Natural killer cell (primary cell): ENCODE data around the gene NHLRC4. TPM values are rescaled to one million over a fixed set of nuclear protein-coding genes. Genes with fewer than 3 reads are reported as not detected.
A peak's percentile ranks its signal among the peaks of the same experiment; 100 is the strongest.

Experiments used
- ATAC-seq, 3 donors: fragments of 150-1000 bp in 2 of 3; fragments of 200-7000 bp in 1 of 3; cut with Tn5 transposase; 1 replicate in 1 of 3; 2 replicates in 2 of 3; pipeline ENCODE4 v1.10.0; 2021; ENCODE audit warnings: mild to moderate bottlenecking in 2 of 3, moderate library complexity in 2 of 3
- DNase-seq, 2 donors: peaks; one replicate each; pipeline versions ENCODE4 v3.0.0 to v3.0.0-alpha.2; 2013 to 2021; ENCODE audit warnings: mixed read lengths in 1 of 2
- H3K27ac ChIP-seq: one replicate; pipeline ENCODE4 v1.5.1; 2013; ENCODE audit warnings: mild to moderate bottlenecking, low read length
- H3K27me3 ChIP-seq: one replicate; pipeline ENCODE4 v1.6.1; 2013; ENCODE audit warnings: low read length; ENCODE audit not compliant: control insufficient read depth, insufficient read depth
- H3K36me3 ChIP-seq: one replicate; pipeline ENCODE4 v1.6.1; 2013; ENCODE audit warnings: low read length; ENCODE audit not compliant: control insufficient read depth, insufficient read depth
- H3K4me1 ChIP-seq: one replicate; pipeline ENCODE4 v1.6.1; 2013; ENCODE audit warnings: low read length; ENCODE audit not compliant: control insufficient read depth, insufficient read depth
- H3K4me3 ChIP-seq: one replicate; pipeline ENCODE4 v1.5.1; 2013; ENCODE audit warnings: low read length
- H3K9me3 ChIP-seq: one replicate; pipeline ENCODE4 v1.6.1; 2013; ENCODE audit warnings: low read length; ENCODE audit not compliant: control insufficient read depth, insufficient read depth
- H3K27ac Mint-ChIP-seq, 2 donors: one replicate each; pipeline ENCODE4 v1.8.0; 2022; ENCODE audit warnings: mild to moderate bottlenecking in 2 of 2, mixed read lengths in 2 of 2, moderate library complexity in 1 of 2
- H3K27me3 Mint-ChIP-seq, 2 donors: one replicate each; pipeline ENCODE4 v1.8.0; 2022; ENCODE audit warnings: low read depth in 2 of 2, mixed read lengths in 2 of 2
- H3K36me3 Mint-ChIP-seq: one replicate; pipeline ENCODE4 v1.8.0; 2022; ENCODE audit warnings: mixed read lengths
- H3K4me1 Mint-ChIP-seq, 2 donors: one replicate each; pipeline ENCODE4 v1.8.0; 2022; ENCODE audit warnings: mixed read lengths in 2 of 2
- H3K4me3 Mint-ChIP-seq: one replicate; pipeline ENCODE4 v1.8.0; 2022; ENCODE audit warnings: mild to moderate bottlenecking, moderate library complexity, mixed read lengths
- H3K9me3 Mint-ChIP-seq, 2 donors: one replicate each; pipeline ENCODE4 v1.8.0; 2022; ENCODE audit warnings: mixed read lengths in 2 of 2
- CTCF ChIP-seq: fragments of 200-600 bp; IDR thresholded peaks from one replicate; pipeline ENCODE4 v1.8.0; 2022; ENCODE audit warnings: antibody characterized with exemption
- WGBS: methylation state at CpG from one replicate; pipeline ENCODE4 v1.1.7; 2013; ENCODE audit warnings: missing lambda C conversion rate; ENCODE audit not compliant: insufficient coverage; 5-methylcytosine and 5-hydroxymethylcytosine counted together
- intact Hi-C: fragments of 100-400 bp; cut with micrococcal nuclease; formaldehyde crosslinking; loops from one replicate; pipeline ENCODE4 v1.14.2; 2022
- total RNA-seq, 4 donors: library from RNA; stranded (reverse); fragments of 120-200 nt in 1 of 4; gene quantifications; one replicate each; pipeline versions ENCODE4 v1.2.3 to v1.2.4, GENCODE V29; 2013 to 2022

Gene NHLRC4
- under 1 TPM; 0.28 to 0.75 (median 0.35) TPM for total RNA-seq
- 1.3 TPM for total RNA-seq (2013)

DNA sequence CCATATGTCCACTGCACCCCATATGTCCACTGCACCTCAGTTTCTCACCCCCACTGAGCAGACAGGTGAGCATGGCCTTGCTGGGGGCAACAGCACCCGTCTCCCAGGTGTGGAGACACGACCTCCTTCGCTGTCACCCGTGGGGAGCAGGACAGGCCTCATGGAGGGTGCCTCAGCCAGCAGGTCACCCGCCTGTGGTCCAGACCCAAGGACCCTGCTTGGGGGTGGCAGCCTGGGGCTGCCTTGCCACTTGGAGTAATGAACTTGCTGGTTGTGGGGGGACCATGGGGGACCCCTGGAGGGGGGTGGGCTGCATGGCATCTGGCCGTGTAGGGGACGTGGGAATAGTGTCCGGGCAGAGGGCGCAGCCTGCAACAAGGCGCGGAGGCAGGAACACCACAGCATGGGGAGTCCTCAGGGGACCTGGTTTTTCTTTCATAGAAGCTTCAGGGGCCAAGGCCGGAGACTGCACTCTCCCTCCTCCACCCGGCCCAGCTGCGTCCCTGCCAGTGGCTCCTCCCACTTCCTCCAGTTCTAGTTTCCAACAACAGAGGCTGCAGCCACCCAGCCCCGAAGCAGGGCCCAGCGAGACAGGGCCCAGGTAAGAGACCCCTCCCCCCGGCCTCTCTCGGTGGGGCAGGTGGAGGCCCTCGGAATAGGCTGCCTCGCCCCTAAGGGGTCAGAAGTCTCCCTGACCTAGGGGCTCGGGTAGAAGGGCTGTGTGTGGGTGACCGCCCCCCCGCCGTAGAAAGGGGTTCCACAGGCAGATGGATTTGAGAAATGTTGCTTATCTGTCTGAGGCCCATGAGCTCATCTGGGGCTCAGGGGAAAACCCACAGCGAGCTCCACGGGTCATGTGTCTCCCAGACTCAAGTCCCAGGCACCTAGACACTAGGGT, at the start of gene NHLRC4:
Gene NHLRC4, plus strand, starts transcription at position 531 of the 898 bp plus-strand sequence. CDS start 1,043 bp downstream, outside the sequence.
- Histone ChIP-seq H3K27me3 (no peaks in the 10 kb centered on the region), H3K36me3 (no peaks in the 10 kb centered on the region), H3K9me3 (no peaks in the 10 kb centered on the region), H3K4me1 (peaks cover 43% of the 10 kb centered on the region), H3K4me3 (peak within 1 kb of the TSS; percentile 23), H3K27ac (peak within 1 kb of the TSS; percentile 15)
- ATAC-seq, result peak in 2 of 3 donors; percentile 24 to 31
- intact Hi-C loops, result no loop called here
- 35% methylated on average over 26 of the region's 26 CpGs for WGBS
- DNase-seq, result peak in 1 of 2 donors; percentile 66
- H3K36me3 Mint-ChIP-seq, result no peaks in the 10 kb centered on the region
- H3K4me3 Mint-ChIP-seq, result peak within 1 kb of the TSS; percentile 42
- no peaks in the 10 kb centered on the region for H3K9me3 Mint-ChIP-seq
- peaks cover 13 to 29% of the 10 kb centered on the region in 2 donors for H3K4me1 Mint-ChIP-seq
- H3K27ac Mint-ChIP-seq, result peak within 1 kb of the TSS; percentile 26 to 69
- TF ChIP-seq CTCF, result no peak
- no peaks in the 10 kb centered on the region for H3K27me3 Mint-ChIP-seq

- no peak overlapping the region for H3K4me3 Mint-ChIP-seq
- H3K36me3 ChIP-seq, result peaks cover 7% of the 10 kb centered on the region
Measured at GRCh38 chr16:518858-519257, 47.9 kb upstream of the NHLRC4 start.

GRCh38 chr16:519425-519824, 47.4 kb upstream of the NHLRC4 start:
- Histone ChIP-seq H3K9me3 (no peaks in the 10 kb centered on the region), H3K27ac (no peak overlapping the region), H3K27me3 (no peaks in the 10 kb centered on the region), H3K4me3 (no peak overlapping the region), H3K4me1 (peaks cover 3% of the 10 kb centered on the region), H3K36me3 (peaks cover 7% of the 10 kb centered on the region)
- Mint-ChIP-seq H3K36me3 (no peaks in the 10 kb centered on the region), H3K4me3 (no peak overlapping the region), H3K27me3 (no peaks in the 10 kb centered on the region), H3K9me3 (no peaks in the 10 kb centered on the region), H3K27ac (no peak overlapping the region), H3K4me1 (no peaks in the 10 kb centered on the region)
- intact Hi-C loops, result no loop called here
- no peak for ATAC-seq
- WGBS, result 95% methylated on average over 19 of the region's 19 CpGs
- TF ChIP-seq CTCF, result no peak
- no peak for DNase-seq

More at GRCh38 chr16:518858-519257, 47.9 kb upstream of the NHLRC4 start:
- intact Hi-C loops, result no loop called here
- Mint-ChIP-seq H3K9me3 (no peaks in the 10 kb centered on the region), H3K27me3 (no peaks in the 10 kb centered on the region), H3K27ac (no peak overlapping the region), H3K4me1 (no peaks in the 10 kb centered on the region), H3K36me3 (no peaks in the 10 kb centered on the region)
- ATAC-seq, result no peak
- H3K9me3 ChIP-seq, result no peaks in the 10 kb centered on the region
- no peaks in the 10 kb centered on the region for H3K4me1 ChIP-seq
- WGBS, result 98% methylated on average over 9 of the region's 9 CpGs
- DNase-seq, result no peak
- H3K4me3 ChIP-seq, result no peak overlapping the region
- TF ChIP-seq CTCF, result no peak
- no peak overlapping the region for H3K27ac ChIP-seq
- H3K27me3 ChIP-seq, result no peaks in the 10 kb centered on the region
